H1 (cell line): ENCODE results near the gene SSPN. TPM values are rescaled to one million over a fixed set of nuclear protein-coding genes. Genes with fewer than 3 reads are reported as not detected.

Source experiments
- CTCF ChIA-PET: fragments of 300-600 bp; sonication (Branson Sonifier 250); formaldehyde crosslinking; loops from one replicate; lab custom pipeline; 2021; ENCODE audit not compliant: partially characterized antibody; lab: Charles Lee
- POLR2A ChIA-PET: fragments of 300-600 bp; sonication (Branson Sonifier 250); formaldehyde crosslinking; loops from one replicate; lab custom pipeline; 2021; ENCODE audit warnings: inconsistent platforms; ENCODE audit not compliant: partially characterized antibody; lab: Charles Lee
- DNase-seq, 2 experiments: peaks; one replicate each; pipeline versions ENCODE4 v3.0.0 to v3.0.0-alpha.2; 2010 to 2022; ENCODE audit warnings: low spot score in 2 of 2, low read depth in 1 of 2, mixed read lengths in 1 of 2
- FAIRE-seq: peaks from 2 replicates; lab custom pipeline; 2011; peaks lifted over from hg19 to GRCh38; lab: Jason Lieb, UNC
- H2AFZ ChIP-seq: 2 replicates; pipeline ENCODE4 v1.8.1; 2012; ENCODE audit warnings: low read length, inconsistent platforms
- H2AK5ac ChIP-seq: 2 replicates; pipeline ENCODE4 v1.6.1; 2013; ENCODE audit warnings: low read depth, low read length
- H2BK120ac ChIP-seq: replicated peaks from 2 replicates; pipeline ENCODE3; 2013; ENCODE audit warnings: low read depth, low read length, inconsistent platforms
- H2BK12ac ChIP-seq: 2 replicates; pipeline ENCODE4 v1.6.1; 2013; ENCODE audit warnings: low read depth, low read length
- H2BK15ac ChIP-seq: 2 replicates; pipeline ENCODE4 v1.6.1; 2013; ENCODE audit warnings: low read length
- H2BK20ac ChIP-seq: 2 replicates; pipeline ENCODE4 v1.6.1; 2013; ENCODE audit warnings: low read length
- H2BK5ac ChIP-seq: 2 replicates; pipeline ENCODE4 v1.6.1; 2013; ENCODE audit warnings: low read depth, low read length
- H3K14ac ChIP-seq: 2 replicates; pipeline ENCODE4 v1.6.1; 2013; ENCODE audit warnings: inconsistent platforms; ENCODE audit not compliant: insufficient read length
- H3K18ac ChIP-seq: 2 replicates; pipeline ENCODE4 v1.6.1; 2013; ENCODE audit warnings: low read length; ENCODE audit errors: extremely low read depth
- H3K23ac ChIP-seq: 2 replicates; pipeline ENCODE4 v1.6.1; 2013; ENCODE audit warnings: inconsistent platforms; ENCODE audit not compliant: insufficient read length
- H3K23me2 ChIP-seq: 2 replicates; pipeline ENCODE4 v1.6.1; 2013; ENCODE audit warnings: low read depth, low read length
- H3K27ac ChIP-seq: 2 replicates; pipeline ENCODE4 v1.6.1; 2011; ENCODE audit warnings: low read depth, low read length, inconsistent platforms
- H3K27me3 ChIP-seq, 4 experiments: replicated peaks in 1 of 4; 1 replicate in 1 of 4; 2 replicates in 3 of 4; pipeline versions ENCODE4 v1.6.1 to v1.8.1; 2011 to 2013; ENCODE audit warnings: low read length in 3 of 4, mild to moderate bottlenecking in 3 of 4, inconsistent platforms in 2 of 4, mixed read lengths in 2 of 4, moderate library complexity in 1 of 4; ENCODE audit not compliant: control insufficient read depth in 3 of 4, insufficient read depth in 3 of 4; ENCODE audit errors: extremely low read depth in 1 of 4
- H3K36me3 ChIP-seq, 4 experiments: 2 replicates each; pipeline versions ENCODE4 v1.6.1 to v1.8.1; 2011 to 2013; ENCODE audit warnings: mild to moderate bottlenecking in 4 of 4, low read length in 3 of 4, moderate library complexity in 2 of 4, control low read depth in 1 of 4, inconsistent platforms in 1 of 4; ENCODE audit not compliant: insufficient read depth in 4 of 4, control insufficient read depth in 2 of 4
- H3K4ac ChIP-seq: replicated peaks from 2 replicates; pipeline ENCODE3; 2013; ENCODE audit warnings: low read length, low read depth, mixed read lengths, inconsistent platforms; ENCODE audit not compliant: insufficient read length
- H3K4me1 ChIP-seq, 4 experiments: replicated peaks in 1 of 4; 1 replicate in 1 of 4; 2 replicates in 3 of 4; pipeline versions ENCODE4 v1.6.1 to v1.8.1; 2011 to 2013; ENCODE audit warnings: low read length in 3 of 4, inconsistent platforms in 2 of 4, mixed read lengths in 1 of 4; ENCODE audit not compliant: insufficient read depth in 4 of 4, control insufficient read depth in 3 of 4
- H3K4me2 ChIP-seq, 2 experiments: 2 replicates each; pipeline versions ENCODE4 v1.6.1 to v1.8.1; 2011 to 2013; ENCODE audit warnings: low read depth in 2 of 2, low read length in 2 of 2, control low read depth in 1 of 2, inconsistent platforms in 1 of 2, mild to moderate bottlenecking in 1 of 2; ENCODE audit not compliant: insufficient read depth in 1 of 2
- H3K4me3 ChIP-seq, 4 experiments: fragments of 200-600, 300-600 bp in 1 of 4; sonication (generic), shearing (Covaris generic), sonication (Bioruptor Twin) in 1 of 4; 2 replicates each; pipeline versions ENCODE4 v1.5.1 to v1.8.1; 2011 to 2016; ENCODE audit warnings: low read length in 4 of 4, low read depth in 3 of 4, control low read depth in 2 of 4, inconsistent platforms in 2 of 4, mild to moderate bottlenecking in 2 of 4, mixed read lengths in 1 of 4, moderate library complexity in 1 of 4; ENCODE audit not compliant: insufficient read depth in 2 of 4; ENCODE audit errors: extremely low read depth in 1 of 4
- H3K56ac ChIP-seq: replicated peaks from 2 replicates; pipeline ENCODE3; 2013; ENCODE audit warnings: low read depth, mild to moderate bottlenecking, mixed read lengths, low read length, inconsistent platforms; ENCODE audit not compliant: insufficient read length
- H3K79me1 ChIP-seq: 2 replicates; pipeline ENCODE4 v1.6.1; 2013; ENCODE audit warnings: low read depth, low read length, control low read depth
- H3K79me2 ChIP-seq, 2 experiments: 2 replicates each; pipeline versions ENCODE4 v1.6.1 to v1.8.1; 2012 to 2013; ENCODE audit warnings: low read length in 2 of 2, mild to moderate bottlenecking in 2 of 2, inconsistent platforms in 1 of 2; ENCODE audit not compliant: insufficient read depth in 2 of 2, control insufficient read depth in 1 of 2
- H3K9ac ChIP-seq, 4 experiments: replicated peaks in 1 of 4; 1 replicate in 1 of 4; 2 replicates in 3 of 4; pipeline versions ENCODE4 v1.6.1 to v1.8.1; 2011 to 2013; ENCODE audit warnings: low read depth in 3 of 4, low read length in 3 of 4, control low read depth in 2 of 4, mild to moderate bottlenecking in 2 of 4, moderate library complexity in 2 of 4, inconsistent platforms in 1 of 4; ENCODE audit errors: extremely low read depth in 1 of 4
- H3K9me3 ChIP-seq, 2 experiments: 2 replicates each; pipeline versions ENCODE4 v1.6.1 to v1.8.1; 2012 to 2013; ENCODE audit warnings: mild to moderate bottlenecking in 2 of 2, moderate library complexity in 2 of 2, control low read depth in 1 of 2, inconsistent platforms in 1 of 2, low read depth in 1 of 2, low read length in 1 of 2, mixed read lengths in 1 of 2; ENCODE audit not compliant: insufficient read depth in 2 of 2
- H4K20me1 ChIP-seq, 2 experiments: replicated peaks in 1 of 2; 2 replicates each; pipeline versions ENCODE3 to v1.8.1; 2011 to 2013; ENCODE audit warnings: inconsistent platforms in 2 of 2, low read length in 2 of 2, mild to moderate bottlenecking in 1 of 2; ENCODE audit not compliant: insufficient read depth in 2 of 2, control insufficient read depth in 1 of 2
- H4K5ac ChIP-seq: 2 replicates; pipeline ENCODE4 v1.6.1; 2013; ENCODE audit warnings: low read length, low read depth, mixed read lengths, inconsistent platforms; ENCODE audit not compliant: insufficient read length
- H4K8ac ChIP-seq: 2 replicates; pipeline ENCODE4 v1.8.0; 2013; ENCODE audit warnings: mild to moderate bottlenecking, moderate library complexity, low read length, inconsistent platforms; ENCODE audit not compliant: insufficient read depth; ENCODE audit errors: extremely low read depth
- H4K91ac ChIP-seq: replicated peaks from 2 replicates; pipeline ENCODE3; 2013; ENCODE audit warnings: low read length, mixed read lengths, inconsistent platforms; ENCODE audit not compliant: insufficient read length
- JUND ChIP-seq: IDR thresholded peaks from 2 replicates; pipeline ENCODE4 v1.6.1; 2011; ENCODE audit warnings: mild to moderate bottlenecking, improper control_type of control experiment, low read length
- MAFK ChIP-seq: IDR thresholded peaks from 2 replicates; pipeline ENCODE4 v1.6.1; 2012; ENCODE audit warnings: low read depth, mild to moderate bottlenecking, improper control_type of control experiment, low read length
- TBP ChIP-seq: IDR thresholded peaks from 2 replicates; pipeline ENCODE4 v1.6.1; 2011; ENCODE audit warnings: low read depth, low read length, improper control_type of control experiment
- WGBS, 2 experiments: shearing (Covaris generic) in 1 of 2; methylation state at CpG; one replicate each; pipeline versions ENCODE4 v1.1.6 to v1.1.7; 2013 to 2015; ENCODE audit warnings: low lambda C conversion rate in 2 of 2, mixed read lengths in 2 of 2, inconsistent platforms in 1 of 2, low coverage in 1 of 2, missing lambda C conversion rate in 1 of 2; ENCODE audit not compliant: insufficient replicate concordance in 2 of 2, insufficient coverage in 1 of 2, insufficient read length in 1 of 2; ENCODE audit errors: extremely low coverage in 1 of 2, missing lambda C conversion rate in 1 of 2; 5-methylcytosine and 5-hydroxymethylcytosine counted together
- polyA plus RNA-seq, 7 experiments: library from polyadenylated mRNA; depleted of rRNA in 3 of 7; stranded (reverse) in 5 of 7; unstranded in 2 of 7; fragments of >200 nt in 5 of 7; fragments of 200-250 nt in 2 of 7; gene quantifications; 1 replicate in 5 of 7; 2 replicates in 1 of 7; 4 replicates in 1 of 7; pipeline versions ENCODE4 v1.2.1 to v1.2.3, GENCODE V29; 2011 to 2013; ENCODE audit warnings: missing spikeins in 2 of 7, mixed read lengths in 2 of 7
- total RNA-seq: library from RNA; stranded (reverse); fragmentation: NEBNext Ultra II Directional; extraction: Animal tissue kit (Norgen Biotek cat#: 25700); gene quantifications from 2 replicates; pipeline ENCODE4 v1.2.1, GENCODE V29; 2021
- TF ChIP-seq, protein P1 (sequence below): IDR thresholded peaks from 2 replicates; pipeline ENCODE4 v1.6.1; 2012; ENCODE audit warnings: inconsistent platforms
- TF ChIP-seq, protein P2 (sequence below), 3 experiments: IDR thresholded peaks; 1 replicate in 2 of 3; 2 replicates in 1 of 3; pipeline versions ENCODE4 v1.5.1 to v1.6.1; 2011; ENCODE audit warnings: low read length in 3 of 3, mild to moderate bottlenecking in 3 of 3, inconsistent platforms in 2 of 3, low read depth in 1 of 3, moderate library complexity in 1 of 3; ENCODE audit not compliant: insufficient read depth in 1 of 3; ENCODE audit errors: control extremely low read depth in 1 of 3

Gene SSPN
- total and polyA plus RNA-seq, 2 of the 8 experiments (the other 6 are each of a cell fraction or from before 2014, with no cell fraction given), result 0.86 to 1.8 TPM

- Histone ChIP-seq H3K4me2 (no peak overlapping the region), H2BK12ac (no peak overlapping the region), H4K5ac (no peak overlapping the region), H4K8ac (no peak overlapping the region), H3K27ac (no peak overlapping the region), H3K9ac (no peak overlapping the region), H3K27me3 (no peaks in the 10 kb centered on the region), H3K79me2 (no peaks in the 10 kb centered on the region), H2BK120ac (no peak overlapping the region), H3K36me3 (no peaks in the 10 kb centered on the region), H3K4me3 (no peak overlapping the region), H4K91ac (no peak overlapping the region), H3K14ac (no peak overlapping the region), H3K4me1 (no peaks in the 10 kb centered on the region), H3K4ac (no peak overlapping the region), H2BK5ac (no peak overlapping the region), H2BK15ac (no peak overlapping the region), H2BK20ac (no peak overlapping the region), H3K18ac (no peak overlapping the region), H2AFZ (no peak overlapping the region), H2AK5ac (no peak overlapping the region), H3K9me3 (no peaks in the 10 kb centered on the region), H3K79me1 (no peaks in the 10 kb centered on the region), H4K20me1 (no peaks in the 10 kb centered on the region), H3K56ac (no peak overlapping the region), H3K23ac (no peak overlapping the region), H3K23me2 (no peaks in the 10 kb centered on the region)
- 87% methylated on average over 2 of the region's 2 CpGs; no CpG with 5 or more reads in 1 of the 2 experiments for WGBS, 2 experiments
- CTCF ChIA-PET, result interaction anchor here (0.7 to 1.4 kb wide), 4 partner anchors 10 to 498 kb away, joined by 3 to 7 read pairs (median 4); no protein-coding TSS in a partner anchor
- FAIRE-seq (no peak), DNase-seq (no peak)
- POLR2A ChIA-PET, result no interaction called here
- TF ChIP-seq, protein P1, sequence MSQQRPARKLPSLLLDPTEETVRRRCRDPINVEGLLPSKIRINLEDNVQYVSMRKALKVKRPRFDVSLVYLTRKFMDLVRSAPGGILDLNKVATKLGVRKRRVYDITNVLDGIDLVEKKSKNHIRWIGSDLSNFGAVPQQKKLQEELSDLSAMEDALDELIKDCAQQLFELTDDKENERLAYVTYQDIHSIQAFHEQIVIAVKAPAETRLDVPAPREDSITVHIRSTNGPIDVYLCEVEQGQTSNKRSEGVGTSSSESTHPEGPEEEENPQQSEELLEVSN, result no peak
- TF ChIP-seq, protein P2, sequence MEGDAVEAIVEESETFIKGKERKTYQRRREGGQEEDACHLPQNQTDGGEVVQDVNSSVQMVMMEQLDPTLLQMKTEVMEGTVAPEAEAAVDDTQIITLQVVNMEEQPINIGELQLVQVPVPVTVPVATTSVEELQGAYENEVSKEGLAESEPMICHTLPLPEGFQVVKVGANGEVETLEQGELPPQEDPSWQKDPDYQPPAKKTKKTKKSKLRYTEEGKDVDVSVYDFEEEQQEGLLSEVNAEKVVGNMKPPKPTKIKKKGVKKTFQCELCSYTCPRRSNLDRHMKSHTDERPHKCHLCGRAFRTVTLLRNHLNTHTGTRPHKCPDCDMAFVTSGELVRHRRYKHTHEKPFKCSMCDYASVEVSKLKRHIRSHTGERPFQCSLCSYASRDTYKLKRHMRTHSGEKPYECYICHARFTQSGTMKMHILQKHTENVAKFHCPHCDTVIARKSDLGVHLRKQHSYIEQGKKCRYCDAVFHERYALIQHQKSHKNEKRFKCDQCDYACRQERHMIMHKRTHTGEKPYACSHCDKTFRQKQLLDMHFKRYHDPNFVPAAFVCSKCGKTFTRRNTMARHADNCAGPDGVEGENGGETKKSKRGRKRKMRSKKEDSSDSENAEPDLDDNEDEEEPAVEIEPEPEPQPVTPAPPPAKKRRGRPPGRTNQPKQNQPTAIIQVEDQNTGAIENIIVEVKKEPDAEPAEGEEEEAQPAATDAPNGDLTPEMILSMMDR (IDR thresholded peaks at IDR 0.05; ENCODE audit: control extremely low read depth in 1 of 3, insufficient read depth in 1 of 3, low read depth in 1 of 3, low read length in 3 of 3), result no peak
- TF ChIP-seq JUND (no peak), MAFK (no peak), TBP (no peak)
Measured at GRCh38 chr12:26152507-26153102, 42.8 kb upstream of the SSPN start.
